ENCODE data around the gene MAML3. TPM values are rescaled to one million over a fixed set of nuclear protein-coding genes. Genes with fewer than 3 reads are reported as not detected.

Gene MAML3
- total RNA-seq, 1 experiment from 2014 or later, result 8.6 TPM

DNA sequence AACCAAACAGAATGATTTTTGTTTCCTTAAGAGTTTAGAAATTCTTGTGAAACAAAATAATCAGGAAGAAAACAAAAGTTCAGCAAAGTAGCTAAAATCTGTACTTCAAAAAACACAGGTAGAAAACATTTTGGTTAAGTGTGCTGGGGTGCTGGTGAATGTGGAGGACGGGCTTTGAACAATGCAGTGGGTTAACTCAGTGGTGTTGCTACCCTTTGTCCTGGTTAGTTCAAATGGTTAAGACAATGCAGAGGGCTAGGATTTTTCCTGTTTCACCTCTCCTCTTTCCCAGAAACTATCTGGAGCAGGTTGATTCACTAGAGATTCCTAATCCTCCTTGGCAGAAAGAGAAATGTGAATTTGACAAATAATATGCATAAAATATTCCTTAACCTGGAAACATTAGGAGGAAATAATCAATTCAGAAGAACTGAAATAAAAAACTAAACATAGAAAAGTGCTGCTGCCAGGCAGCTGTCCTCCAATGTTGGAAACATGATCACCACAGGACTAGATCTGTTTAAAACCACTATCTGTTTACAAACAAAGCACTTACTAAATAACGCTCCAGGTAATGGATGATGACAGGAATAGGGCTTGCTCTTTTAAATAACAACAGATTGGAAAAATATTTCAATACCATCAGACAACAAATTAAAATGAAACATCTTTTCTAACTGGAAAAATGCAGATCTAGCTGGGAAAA, 148.9 kb downstream of the MAML3 start:
- DNase-seq (ENCODE audit: low spot score), result no peak

DNA sequence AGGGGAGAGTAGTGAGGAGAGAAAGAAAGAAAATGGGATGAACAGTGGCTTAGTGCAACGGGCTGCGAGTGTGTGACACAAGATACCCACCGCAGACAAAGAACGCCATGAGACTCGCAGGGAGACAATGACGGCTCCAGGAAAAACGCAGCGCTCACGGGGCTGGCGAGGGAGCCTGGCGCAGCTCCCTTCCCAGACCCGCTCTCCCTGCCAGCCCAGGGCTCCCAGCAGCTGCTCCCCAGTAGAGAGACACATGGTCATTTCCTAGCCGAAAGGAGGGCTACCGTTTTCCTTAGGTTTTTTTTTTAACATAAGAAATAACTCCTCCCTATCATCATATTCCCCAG, 149.5 kb downstream of the MAML3 start:
- DNase-seq (ENCODE audit: low spot score), result no peak

DNA sequence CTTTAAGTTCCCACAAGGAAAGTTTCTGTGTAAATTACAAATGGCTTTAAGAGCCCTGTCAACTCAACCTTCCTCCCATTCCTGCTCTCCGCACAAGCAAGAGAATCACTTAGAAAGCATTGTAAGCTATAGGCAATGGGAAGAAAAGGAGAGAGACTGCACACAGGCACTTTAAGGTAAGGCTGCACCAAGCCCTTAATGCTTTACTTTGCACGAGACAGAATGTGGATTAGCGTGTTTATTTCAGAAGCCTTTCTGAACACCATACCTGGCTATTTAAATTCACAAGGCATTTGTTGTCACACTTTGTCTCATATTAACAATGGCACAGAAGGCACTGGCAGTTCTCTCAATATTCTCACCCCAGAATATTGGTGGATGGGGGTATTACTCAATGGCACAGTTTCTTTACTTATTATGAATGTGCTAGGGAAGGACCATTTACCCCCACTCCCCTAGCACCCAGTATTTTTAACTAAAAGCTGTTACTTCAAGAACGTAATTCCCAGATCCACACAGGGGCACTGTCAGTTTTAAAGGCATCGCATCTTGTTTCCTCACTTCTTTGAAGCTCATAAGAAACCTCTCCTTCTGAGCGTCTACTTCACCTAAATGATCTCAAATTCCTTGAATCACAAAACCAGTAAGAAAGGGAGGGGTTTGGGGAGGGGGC, 150.0 kb downstream of the MAML3 start:
- no peak for DNase-seq (ENCODE audit: low spot score)

DNA sequence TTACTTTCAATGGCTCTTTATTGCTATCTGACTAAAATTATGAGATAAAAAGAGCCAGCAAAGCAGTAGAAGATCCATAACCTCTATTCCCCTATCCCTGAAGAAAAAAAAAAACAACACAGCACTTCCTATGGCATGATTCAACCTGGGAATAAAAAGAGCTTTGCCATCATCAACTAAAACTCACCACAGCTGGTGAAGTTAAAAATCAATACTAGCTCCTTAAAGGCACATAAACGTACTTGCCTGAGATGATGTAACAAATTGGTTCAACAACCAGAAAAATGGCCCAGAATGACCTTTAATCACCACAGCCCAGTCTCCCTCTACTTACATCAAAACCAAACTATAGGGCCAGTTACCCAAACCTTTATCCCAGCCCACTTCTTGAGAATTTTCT, 153.8 kb downstream of the MAML3 start:
- no peak for DNase-seq (ENCODE audit: low spot score)

DNA sequence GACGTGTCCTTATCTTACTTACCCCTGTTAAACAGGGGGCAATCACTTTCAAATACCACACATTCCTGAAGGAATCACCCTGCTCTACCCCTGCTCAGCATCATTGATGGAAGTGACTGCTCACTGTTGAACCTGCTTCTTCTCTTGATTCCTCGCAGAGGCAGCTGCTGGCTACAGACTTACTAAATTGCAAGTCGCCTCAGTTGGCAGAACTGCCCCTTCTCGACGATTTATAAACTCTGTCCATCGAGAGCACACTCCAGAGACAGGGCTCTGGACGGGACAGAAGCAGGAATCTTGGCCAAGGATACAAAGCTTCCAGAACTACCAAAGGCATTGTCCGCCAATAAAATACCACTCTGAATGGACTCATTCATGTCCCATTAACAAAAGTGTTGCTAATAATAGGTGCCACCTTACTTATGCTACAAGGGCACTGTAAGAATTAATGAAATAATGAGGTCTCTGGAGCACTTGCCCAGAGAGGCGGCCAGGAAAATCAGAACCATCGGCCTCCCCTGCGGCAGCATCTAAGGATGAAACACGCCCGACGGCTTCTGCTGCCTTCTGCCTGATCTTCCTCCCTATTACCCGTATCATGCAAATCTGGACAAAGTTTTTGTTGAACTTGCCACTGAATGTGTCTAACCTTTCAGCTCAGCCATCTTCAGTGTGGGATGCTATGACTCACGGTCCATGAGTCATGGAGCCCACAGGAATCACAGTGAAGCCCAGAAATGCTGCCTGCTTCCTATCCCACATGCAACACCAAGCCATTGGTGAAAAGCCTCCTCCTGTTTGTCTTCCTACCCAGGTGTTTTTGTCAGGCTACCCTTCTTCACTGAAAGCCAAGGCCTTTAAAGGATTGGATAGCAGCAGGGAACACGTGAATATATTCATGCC, 164.9 kb downstream of the MAML3 start:
- peak; percentile 84 for DNase-seq (ENCODE audit: low spot score)

DNA sequence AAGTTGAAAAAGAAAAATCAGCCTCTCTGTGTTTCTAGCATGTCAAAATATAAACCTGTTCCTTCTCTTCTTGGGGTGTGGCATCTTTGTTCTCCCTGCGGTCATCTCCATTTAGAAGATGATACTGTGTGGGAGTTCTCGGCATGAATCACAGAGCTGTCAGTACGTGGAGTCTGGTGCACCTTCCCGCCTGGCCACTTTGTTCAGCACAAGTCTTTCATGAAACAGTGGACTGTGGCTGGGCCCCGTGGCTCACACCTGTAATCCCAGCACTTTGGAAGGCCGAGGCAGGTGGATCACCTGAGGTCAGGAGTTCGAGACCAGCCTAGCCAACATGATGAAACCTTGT, 166.5 kb downstream of the MAML3 start:
- DNase-seq (ENCODE audit: low spot score), result no peak

DNA sequence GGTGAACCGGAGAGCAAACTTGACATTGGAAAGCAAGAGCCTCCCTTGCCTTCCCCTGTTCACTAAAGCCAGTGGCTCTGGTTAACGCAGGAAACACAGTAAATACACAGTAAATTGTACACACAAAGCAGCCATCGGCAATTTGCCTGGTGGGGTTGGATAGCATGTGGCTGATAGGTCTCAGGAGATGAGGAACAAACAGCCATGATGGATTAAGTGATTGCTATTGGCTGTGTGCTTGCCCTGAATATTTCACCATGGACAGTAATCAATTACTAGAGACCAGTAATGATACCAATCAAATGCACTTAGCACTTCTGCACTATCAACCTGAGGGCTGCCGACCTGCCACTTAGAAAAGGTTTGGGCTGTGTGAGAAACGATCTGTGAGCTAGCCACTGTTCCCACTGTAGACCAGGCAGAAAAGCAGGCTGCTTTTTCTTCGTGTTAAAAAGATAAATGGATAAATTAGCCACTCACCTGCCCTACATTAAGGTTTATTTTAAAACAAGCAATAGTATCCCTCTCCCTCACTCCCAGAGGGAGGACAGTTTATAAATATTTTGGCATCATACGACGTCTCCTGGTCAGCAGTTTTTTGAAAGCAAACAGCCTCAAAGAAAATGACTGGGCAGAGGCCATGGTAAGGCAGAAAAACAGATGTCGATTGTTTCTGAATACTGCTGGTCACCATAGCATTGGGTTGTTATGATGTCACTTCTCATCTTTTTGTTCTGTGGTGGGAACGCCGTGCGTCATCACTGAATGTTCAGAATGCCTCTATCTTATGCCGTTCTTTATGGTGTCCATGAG, 167.1 kb downstream of the MAML3 start:
- no peak for DNase-seq (ENCODE audit: low spot score)

DNA sequence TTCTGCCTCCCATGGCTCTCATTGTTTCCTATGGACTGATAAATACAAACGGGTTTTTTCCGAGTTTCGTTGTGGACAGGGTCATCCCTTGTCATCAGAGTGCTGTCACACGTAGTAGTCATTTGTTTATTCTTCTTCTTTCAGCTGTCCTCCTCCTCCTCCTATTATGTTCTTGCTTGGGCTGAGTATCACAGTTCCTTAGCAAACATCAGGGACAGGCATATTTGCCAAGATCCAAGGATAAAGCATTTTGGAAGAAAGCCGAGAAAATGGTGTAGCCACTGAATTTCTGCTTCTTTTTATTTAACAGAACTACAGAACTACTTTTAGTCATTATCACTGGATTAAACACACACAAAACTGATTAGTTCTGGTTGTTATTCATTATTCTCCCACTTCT, 167.9 kb downstream of the MAML3 start:
- DNase-seq (ENCODE audit: low spot score), result no peak

DNA sequence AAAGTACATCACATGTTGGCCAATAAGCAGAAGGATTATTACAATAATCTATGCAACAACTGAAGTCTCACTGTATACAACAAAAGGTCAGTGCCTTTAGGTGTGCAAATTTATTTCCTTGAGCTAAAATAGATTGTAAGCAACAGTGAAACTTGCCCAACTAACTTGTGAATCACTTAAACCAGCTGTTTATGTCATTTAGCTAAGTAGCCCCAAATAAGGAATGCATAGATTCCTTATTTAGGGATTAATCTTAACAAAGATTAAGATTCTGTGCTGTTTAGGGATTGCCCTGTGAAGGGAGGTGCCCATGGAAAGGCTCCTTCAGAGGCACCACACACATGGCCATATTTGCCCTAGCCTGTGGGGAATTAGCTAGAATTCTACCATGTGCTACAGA, 168.6 kb downstream of the MAML3 start:
- DNase-seq (ENCODE audit: low spot score), result no peak

DNA sequence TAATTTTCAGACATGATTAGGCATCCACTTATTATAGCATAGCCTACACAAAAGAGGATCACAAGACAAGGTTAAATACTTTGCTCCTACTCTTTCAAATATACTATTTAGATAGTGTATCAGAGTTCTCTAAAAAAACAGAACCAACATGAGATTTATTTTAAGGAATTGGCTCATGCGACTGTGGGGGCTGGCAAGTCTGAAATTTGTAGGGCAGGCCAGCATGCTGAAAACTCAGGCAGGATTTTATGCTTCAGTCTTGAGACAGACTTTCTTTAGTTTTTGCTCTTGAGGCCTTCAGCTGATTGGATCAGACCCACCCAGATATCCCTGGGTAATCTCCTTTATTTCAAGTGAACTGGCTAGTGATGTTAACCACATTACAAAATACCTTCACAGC, 169.5 kb downstream of the MAML3 start:
- no peak for DNase-seq (ENCODE audit: low spot score)

DNA sequence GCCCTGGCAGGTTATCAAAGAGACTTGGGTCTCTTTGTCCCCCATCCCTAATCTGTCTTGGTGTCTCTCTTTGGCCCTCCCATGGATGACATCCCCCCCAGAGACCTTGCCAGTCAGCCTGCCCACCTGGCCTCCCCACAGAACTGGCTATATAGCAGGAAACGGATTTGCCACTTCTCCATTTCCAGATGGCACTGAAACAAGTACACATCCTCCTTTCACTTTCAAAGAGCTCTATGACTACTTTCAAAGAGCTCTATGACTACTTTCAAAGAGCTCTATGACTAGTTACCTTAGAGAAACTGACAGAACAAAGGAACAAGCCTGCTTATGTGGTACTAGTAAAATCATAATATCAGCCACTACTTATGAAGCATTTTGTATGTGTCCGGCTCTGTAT, 175.3 kb downstream of the MAML3 start:
- DNase-seq (ENCODE audit: low spot score), result no peak

DNA sequence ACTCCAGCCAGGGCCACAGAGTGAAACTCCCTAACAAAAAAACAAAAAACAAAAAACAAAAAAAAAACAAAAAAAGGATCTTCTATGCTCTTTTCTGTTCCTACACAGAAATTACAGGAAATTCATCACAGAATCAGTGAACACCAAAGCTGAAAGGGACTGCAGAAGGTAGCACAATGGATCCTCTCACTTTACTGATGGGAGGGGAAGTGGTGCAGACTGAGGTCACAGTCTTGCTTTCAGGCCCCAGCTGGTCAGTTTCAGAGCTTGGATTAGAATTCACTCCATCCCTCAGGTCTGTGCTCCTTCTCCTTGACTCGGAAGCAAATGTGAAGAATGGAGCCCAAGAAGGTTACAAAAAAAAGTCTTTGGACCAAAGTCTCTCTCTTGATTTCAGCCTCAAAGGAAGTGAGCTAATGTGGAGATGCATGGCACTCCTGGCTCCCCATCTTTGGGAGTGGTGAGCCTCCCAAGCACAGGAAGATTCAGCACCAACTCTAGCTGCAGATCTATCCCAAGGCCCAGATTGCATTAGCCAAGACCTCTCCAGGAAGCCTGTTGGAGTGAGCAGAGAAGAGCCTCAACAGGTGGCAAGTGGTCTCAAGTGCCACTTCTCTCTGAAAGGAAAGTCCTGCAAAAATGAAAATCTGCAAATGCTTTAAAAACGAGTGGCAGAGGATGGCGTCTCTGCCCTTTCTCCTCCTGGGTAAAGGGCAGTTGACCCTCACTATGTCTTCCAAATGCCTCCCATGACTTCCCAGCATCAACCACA, 176.0 kb downstream of the MAML3 start:
- DNase-seq (ENCODE audit: low spot score), result no peak

DNA sequence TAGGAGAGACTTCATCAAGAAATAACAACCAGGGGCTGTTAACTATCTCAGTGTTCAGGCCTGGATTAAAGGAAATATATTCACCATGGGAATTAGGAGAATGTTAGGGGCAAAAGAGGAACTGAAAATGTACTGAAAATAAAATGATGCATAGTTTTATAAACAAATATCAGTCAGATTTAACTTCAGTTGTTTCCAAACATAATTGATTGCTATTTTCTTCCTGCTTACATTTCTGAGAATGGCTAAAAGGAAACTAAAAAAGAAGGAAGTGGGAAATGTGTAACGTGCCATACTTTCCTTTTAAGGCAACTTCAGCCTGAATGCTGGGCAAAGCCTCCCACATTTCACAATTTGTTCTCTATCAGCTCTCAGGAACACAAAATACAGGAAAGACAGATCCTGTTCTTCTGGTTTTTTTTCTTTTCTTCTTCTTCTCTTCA, 178.1 kb downstream of the MAML3 start:
- peak; percentile 26 for DNase-seq (ENCODE audit: low spot score)

DNA sequence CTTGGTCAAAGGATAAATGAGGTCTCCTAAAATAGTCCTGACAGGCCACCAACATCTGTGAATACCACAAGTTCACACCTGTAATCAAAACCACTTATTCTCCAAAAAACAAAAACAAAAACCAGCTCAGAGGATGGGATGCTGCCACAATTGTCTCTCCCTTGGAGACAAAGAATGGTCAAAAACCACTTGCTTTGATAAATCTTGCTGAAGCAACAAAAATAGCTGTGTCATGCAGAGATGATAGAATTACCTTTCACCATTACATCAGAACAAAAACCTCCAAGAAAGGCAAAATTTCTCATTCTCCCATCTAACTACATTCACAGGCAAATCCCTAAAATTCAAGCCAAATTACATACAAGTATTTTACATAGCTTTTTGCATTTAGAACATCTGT, 180.4 kb downstream of the MAML3 start:
- DNase-seq (ENCODE audit: low spot score), result no peak

DNA sequence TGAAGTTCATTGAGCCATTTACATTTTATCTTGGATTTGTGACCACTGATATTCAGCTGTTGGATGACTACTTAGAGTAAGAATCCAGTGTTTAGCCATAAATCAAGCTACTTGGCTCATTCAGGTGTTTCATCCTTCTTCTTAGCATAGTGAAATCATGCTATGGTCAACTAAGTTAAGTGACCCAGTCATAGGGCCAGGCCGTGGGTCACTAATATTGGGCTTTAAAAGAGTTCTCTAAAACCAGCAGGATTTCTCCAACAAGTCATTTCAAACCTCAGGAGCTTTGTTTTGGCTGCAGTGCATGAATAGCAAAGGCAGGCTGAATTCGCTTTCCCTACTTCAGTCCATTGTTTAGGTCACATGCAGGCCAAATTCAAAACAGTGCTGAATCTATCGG, 181.0 kb downstream of the MAML3 start:
- no peak for DNase-seq (ENCODE audit: low spot score)

DNA sequence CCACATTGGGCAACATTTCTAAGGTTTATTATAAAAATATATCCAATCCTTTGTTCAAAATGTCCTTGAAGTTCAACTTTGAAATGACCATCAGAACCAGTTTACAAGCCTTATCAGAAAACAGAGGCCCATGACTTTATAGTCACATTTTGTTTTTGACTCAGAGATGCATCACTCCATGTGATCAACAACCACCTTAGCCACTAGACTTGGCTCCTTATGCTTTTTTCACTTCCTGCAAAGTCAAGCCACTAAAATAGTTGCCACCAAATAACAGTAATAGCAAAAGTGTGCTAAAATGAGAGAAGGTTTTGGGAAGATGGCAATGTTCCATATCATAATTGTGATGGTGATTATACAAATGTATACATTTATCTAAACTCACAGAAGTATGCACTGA, 181.7 kb downstream of the MAML3 start:
- no peak for DNase-seq (ENCODE audit: low spot score)

DNA sequence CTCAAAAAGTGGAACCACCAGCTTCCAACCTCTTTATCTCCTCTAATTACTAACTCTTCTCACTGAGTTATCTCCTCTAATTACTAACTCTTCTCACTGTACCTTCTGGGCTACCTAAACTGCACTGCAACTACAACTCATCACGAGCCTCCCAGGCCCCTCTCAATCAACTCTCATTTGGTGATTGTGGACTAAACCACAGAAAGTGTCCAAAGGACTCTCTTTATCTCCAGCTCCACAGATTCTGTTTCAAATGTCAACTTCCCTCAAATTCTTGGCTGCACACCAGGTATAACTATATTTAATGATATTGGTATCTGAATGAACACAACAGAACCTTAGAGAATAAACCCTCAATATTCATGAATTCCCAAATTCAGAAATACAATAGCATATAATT, 182.9 kb downstream of the MAML3 start:
- DNase-seq (ENCODE audit: low spot score), result no peak

DNA sequence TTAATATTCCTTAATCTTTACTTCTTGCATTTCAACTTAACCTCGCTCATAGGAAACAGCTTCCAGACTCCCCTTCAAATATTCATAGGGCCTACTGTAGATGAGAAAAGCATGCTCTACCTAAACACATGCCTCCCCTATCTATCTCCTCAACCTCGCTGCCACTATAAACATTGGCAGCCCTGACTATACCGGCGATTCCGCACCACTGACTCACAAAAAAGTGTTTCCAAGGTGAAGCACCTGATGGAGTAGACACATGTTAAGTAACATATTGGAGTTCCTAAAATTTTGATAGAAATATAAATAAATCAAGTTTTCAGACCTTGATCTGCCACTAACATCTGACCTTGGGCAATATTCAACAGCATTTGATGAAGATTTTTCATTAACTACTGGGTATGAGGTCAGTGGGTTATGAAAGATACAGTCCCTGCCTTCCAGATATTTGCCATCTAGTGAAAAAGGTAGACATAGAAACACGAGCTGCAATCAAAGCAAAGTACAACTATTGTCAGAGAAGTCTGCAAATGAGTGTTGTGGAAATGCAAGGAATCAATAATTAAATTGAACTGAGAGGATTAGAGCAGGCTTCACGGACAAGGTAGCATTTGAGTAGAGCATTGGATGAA, 184.2 kb downstream of the MAML3 start:
- DNase-seq (ENCODE audit: low spot score), result no peak

DNA sequence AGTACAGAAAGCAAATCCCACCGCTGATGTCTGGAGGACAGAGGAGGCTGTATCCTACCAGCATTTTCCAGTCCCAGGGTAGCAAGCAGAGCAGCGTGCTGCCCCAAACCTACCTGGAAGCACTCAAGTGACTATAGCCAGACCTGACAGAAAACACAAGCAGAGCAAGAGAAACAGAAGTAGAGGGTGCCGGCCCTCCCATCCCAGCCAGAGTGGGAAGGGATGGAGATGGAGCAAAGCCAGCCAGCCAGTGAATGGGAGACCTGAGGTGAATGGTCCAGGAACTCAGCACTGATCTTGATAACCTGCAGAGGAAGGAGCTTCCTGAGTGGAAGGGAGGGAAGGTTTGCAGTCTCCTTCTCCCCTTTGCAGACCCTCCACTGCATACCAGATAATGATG, 185.2 kb downstream of the MAML3 start:
- DNase-seq (ENCODE audit: low spot score), result no peak

DNA sequence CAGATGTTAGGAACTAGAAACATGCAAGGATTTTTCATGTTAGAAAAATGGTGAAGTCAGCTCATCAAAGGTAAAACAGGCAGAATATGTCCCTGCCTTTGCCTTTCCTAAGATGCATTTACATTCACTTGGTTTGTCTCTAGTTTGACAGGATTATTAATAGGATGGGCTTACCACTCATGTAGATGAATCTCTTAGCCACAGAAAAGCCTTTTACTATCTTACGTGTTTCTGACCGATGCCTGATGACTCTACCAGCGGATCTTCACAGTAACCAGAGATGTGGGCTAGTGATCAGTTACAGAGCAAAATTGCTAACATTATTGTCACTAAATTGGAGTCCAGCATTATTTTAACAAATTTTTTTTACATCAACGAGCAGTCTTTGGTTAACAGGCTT, 187.6 kb downstream of the MAML3 start:
- DNase-seq (ENCODE audit: low spot score), result no peak

DNA sequence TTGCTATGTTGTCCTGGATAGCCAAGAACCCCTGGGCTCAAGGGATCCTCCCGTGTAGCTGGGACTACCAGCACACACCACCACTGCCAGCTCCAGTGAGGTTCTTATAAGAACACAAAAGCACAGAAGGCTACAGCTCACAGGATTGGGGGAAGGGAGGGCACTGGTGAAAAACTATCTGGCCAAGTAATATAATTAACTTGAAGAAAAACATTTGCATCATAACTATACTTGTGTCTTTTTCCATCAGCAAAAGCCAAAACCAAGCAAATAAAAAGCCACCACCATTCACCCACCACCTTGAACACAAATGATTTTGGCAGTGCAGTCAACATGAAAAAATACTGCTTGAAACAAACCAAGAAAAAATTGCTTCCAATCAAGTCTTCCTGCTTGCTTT, 188.2 kb downstream of the MAML3 start:
- no peak for DNase-seq (ENCODE audit: low spot score)

Data from HT-29 (cell line).